Hepatocyte (in vitro differentiated cells): Measurements from ENCODE around the gene SENP1. TPM values are rescaled to one million over a fixed set of nuclear protein-coding genes. Genes with fewer than 3 reads are reported as not detected.
"Not testable (repeated sequence)": the region's sequence is repeated elsewhere in the genome, so short reads cannot be mapped to it uniquely, and the experiment has no call there.

Experiments used
- DNase-seq: peaks from one replicate; pipeline ENCODE4 v3.0.0-alpha.2; 2016; ENCODE audit warnings: low spot score
- H2AFZ ChIP-seq: fragments of 200-600 bp; sonication (generic); 2 replicates; pipeline ENCODE4 v1.6.0; 2016; ENCODE audit warnings: antibody characterized with exemption, mild to moderate bottlenecking
- H3K27ac ChIP-seq: fragments of 200-600 bp; sonication (generic); 2 replicates; pipeline ENCODE4 v1.5.1; 2016; ENCODE audit warnings: mild to moderate bottlenecking
- H3K27me3 ChIP-seq: fragments of 200-600 bp; sonication (generic); 2 replicates; pipeline ENCODE4 v1.6.1; 2016
- H3K36me3 ChIP-seq: fragments of 200-600 bp; sonication (generic); replicated peaks from 2 replicates; pipeline ENCODE4 v1.5.1; 2016; ENCODE audit warnings: low read depth; ENCODE audit not compliant: insufficient read depth
- H3K4me1 ChIP-seq: fragments of 200-600 bp; sonication (generic); 2 replicates; pipeline ENCODE4 v1.5.1; 2016; ENCODE audit warnings: mild to moderate bottlenecking, moderate library complexity; ENCODE audit not compliant: insufficient read depth
- H3K4me2 ChIP-seq: fragments of 200-600 bp; sonication (generic); 2 replicates; pipeline ENCODE4 v1.6.0; 2016
- H3K4me3 ChIP-seq: fragments of 200-600 bp; sonication (generic); 2 replicates; pipeline ENCODE4 v1.5.1; 2016; ENCODE audit warnings: mild to moderate bottlenecking
- H3K79me2 ChIP-seq: fragments of 200-600 bp; sonication (generic); 2 replicates; pipeline ENCODE4 v1.6.0; 2017; ENCODE audit warnings: mild to moderate bottlenecking
- H3K9me2 ChIP-seq: fragments of 200-600 bp; sonication (generic); replicated peaks from 2 replicates; pipeline ENCODE4 v1.6.0; 2017; ENCODE audit warnings: mild to moderate bottlenecking; ENCODE audit not compliant: insufficient read depth
- H3K9me3 ChIP-seq: fragments of 200-600 bp; sonication (generic); 2 replicates; pipeline ENCODE4 v1.5.1; 2016; ENCODE audit warnings: low read depth, mild to moderate bottlenecking
- H4K20me1 ChIP-seq: fragments of 200-600 bp; sonication (generic); 2 replicates; pipeline ENCODE4 v1.6.0; 2016; ENCODE audit warnings: mild to moderate bottlenecking; ENCODE audit not compliant: insufficient read depth, poor library complexity, severe bottlenecking
- CTCF ChIP-seq: fragments of 200-600 bp; sonication (generic); IDR thresholded peaks from 2 replicates; pipeline ENCODE4 v1.5.1; 2016; ENCODE audit warnings: antibody characterized with exemption, mild to moderate bottlenecking; ENCODE audit not compliant: poor library complexity
- EZH2 ChIP-seq: fragments of 200-600 bp; sonication (generic); IDR thresholded peaks from 2 replicates; pipeline ENCODE4 v1.6.1; 2016; ENCODE audit warnings: antibody characterized with exemption, mild to moderate bottlenecking, borderline replicate concordance
- EZH2phosphoT487 ChIP-seq: fragments of 200-600 bp; sonication (generic); IDR thresholded peaks from one replicate; pipeline ENCODE4 v1.6.1; 2018; ENCODE audit warnings: antibody characterized with exemption, mild to moderate bottlenecking, low read depth, moderate library complexity; ENCODE audit not compliant: unreplicated experiment, severe bottlenecking
- WGBS: methylation state at CpG from one replicate; pipeline ENCODE4 v1.1.6; 2016; ENCODE audit warnings: low lambda C conversion rate; ENCODE audit errors: missing lambda C conversion rate; 5-methylcytosine and 5-hydroxymethylcytosine counted together
- polyA plus RNA-seq: library from polyadenylated mRNA; unstranded; fragments of >200 nt; fragmentation: Nextera tagmentation; extraction: Ambion mirVana; gene quantifications from 2 replicates; pipeline ENCODE4 v1.2.1, GENCODE V29; 2016
- total RNA-seq: library from RNA; depleted of rRNA; stranded (reverse); fragments of >200 nt; gene quantifications from 2 replicates; pipeline ENCODE4 v1.2.3, GENCODE V29; 2014

Gene SENP1
- total and polyA plus RNA-seq, 2 experiments from 2014 or later = 3.9 to 16.9 TPM

- DNase-seq = peak; percentile 93
- WGBS = under 1% methylated on average over 20 of the region's 20 CpGs
- Histone ChIP-seq H3K4me1 (peaks cover 3% of the 10 kb centered on the region), H3K36me3 (no peaks in the 10 kb centered on the region), H3K27ac (peak within 1 kb of the TSS; percentile 67), H3K79me2 (peaks cover 28% of the 10 kb centered on the region), H4K20me1 (no peaks in the 10 kb centered on the region), H3K9me3 (no peaks in the 10 kb centered on the region), H3K9me2 (no peaks in the 10 kb centered on the region), H3K4me2 (peak within 1 kb of the TSS; percentile 78), H3K27me3 (no peaks in the 10 kb centered on the region), H2AFZ (peak within 1 kb of the TSS; percentile 67), H3K4me3 (peak within 1 kb of the TSS; percentile 76)
- TF ChIP-seq EZH2phosphoT487 (no peak), CTCF (no peak), EZH2 (no peak)
Measured at GRCh38 chr12:48119078-48119833, 13.4 kb upstream of the SENP1 start, which contains the start of gene PFKM. Gene PFKM (plus strand): TSS chr12:48119364. CDS start chr12:48122775, 3,411 bp downstream.

- H3K9me3 ChIP-seq = no peaks in the 10 kb centered on the region
- H3K27me3 ChIP-seq = no peaks in the 10 kb centered on the region
- no peaks in the 10 kb centered on the region for H3K9me2 ChIP-seq
- peak overlapping the region; percentile 19 for H3K4me3 ChIP-seq
- H3K36me3 ChIP-seq = no peaks in the 10 kb centered on the region
- peaks cover 28% of the 10 kb centered on the region for H3K79me2 ChIP-seq
- TF ChIP-seq CTCF = no peak
- no peak for TF ChIP-seq EZH2
- TF ChIP-seq EZH2phosphoT487 = no peak
- peak overlapping the region; percentile 61 for H3K27ac ChIP-seq
- peaks cover 3% of the 10 kb centered on the region for H3K4me1 ChIP-seq
- no peaks in the 10 kb centered on the region for H4K20me1 ChIP-seq
- no peak for DNase-seq
- peak overlapping the region; percentile 43 for H2AFZ ChIP-seq
- 42% methylated on average over 3 of the region's 3 CpGs for WGBS
- peak overlapping the region; percentile 78 for H3K4me2 ChIP-seq
Measured at GRCh38 chr12:48118284-48118871, 12.5 kb upstream of the SENP1 start.

GRCh38 chr12:48115957-48116356 lies 10.1 kb upstream of the SENP1 start:
- no peak for DNase-seq
- H3K4me3 ChIP-seq = no peak overlapping the region
- H3K4me2 ChIP-seq = no peak overlapping the region
- no peaks in the 10 kb centered on the region for H3K36me3 ChIP-seq
- no peaks in the 10 kb centered on the region for H3K9me3 ChIP-seq
- no peaks in the 10 kb centered on the region for H4K20me1 ChIP-seq
- WGBS = 100% methylated on average over 1 of the region's 1 CpG
- no peak for TF ChIP-seq CTCF
- TF ChIP-seq EZH2 = no peak
- TF ChIP-seq EZH2phosphoT487 = no peak
- H2AFZ ChIP-seq = no peak overlapping the region
- no peak overlapping the region for H3K27ac ChIP-seq
- peaks cover 11% of the 10 kb centered on the region for H3K79me2 ChIP-seq
- H3K27me3 ChIP-seq = no peaks in the 10 kb centered on the region
- peaks cover 3% of the 10 kb centered on the region for H3K4me1 ChIP-seq
- H3K9me2 ChIP-seq = no peaks in the 10 kb centered on the region

GRCh38 chr12:48111312-48111693 lies 5.4 kb upstream of the SENP1 start:
- not testable (repeated sequence) for H3K27me3 ChIP-seq
- WGBS = 93% methylated on average over 5 of the region's 5 CpGs
- H3K4me1 ChIP-seq = peaks cover 11% of the 10 kb centered on the region

More at GRCh38 chr12:48111312-48111693, 5.4 kb upstream of the SENP1 start:
- not testable (repeated sequence) for H3K27ac ChIP-seq, H3K4me2 ChIP-seq, H2AFZ ChIP-seq, H3K4me3 ChIP-seq, H4K20me1 ChIP-seq, H3K9me3 ChIP-seq, H3K36me3 ChIP-seq, H3K9me2 ChIP-seq, H3K79me2 ChIP-seq, DNase-seq
